AG04449 (cell line): ENCODE data around the gene TAS1R1.

Experiments used
- CTCF ChIA-PET: fragments of 350-600 bp; formaldehyde crosslinking; extraction: SDS; loops from one replicate; lab custom pipeline; 2021; ENCODE audit warnings: antibody characterized with exemption; lab: Yijun Ruan, JAX
- POLR2A ChIA-PET: fragments of 400-600, 350-600 bp; formaldehyde crosslinking; extraction: SDS; loops from one replicate; lab custom pipeline; 2020; ENCODE audit warnings: antibody characterized with exemption, inconsistent platforms; lab: Yijun Ruan, JAX
- DNase-seq: peaks from one replicate; pipeline ENCODE4 v3.0.0-alpha.2; 2010; ENCODE audit warnings: low read depth, low spot score
- H3K4me3 ChIP-seq: 2 replicates; pipeline ENCODE4 v1.5.1; 2011; ENCODE audit warnings: low read depth, mild to moderate bottlenecking, control low read depth, low read length
- TF ChIP-seq, protein P1 (sequence below): IDR thresholded peaks from one replicate; pipeline ENCODE4 v1.5.1; 2011; ENCODE audit warnings: mild to moderate bottlenecking, moderate library complexity, low read length, control low read depth, inconsistent platforms; ENCODE audit not compliant: insufficient read depth; ENCODE audit errors: missing control alignments

The TAS1R1 gene

DNA sequence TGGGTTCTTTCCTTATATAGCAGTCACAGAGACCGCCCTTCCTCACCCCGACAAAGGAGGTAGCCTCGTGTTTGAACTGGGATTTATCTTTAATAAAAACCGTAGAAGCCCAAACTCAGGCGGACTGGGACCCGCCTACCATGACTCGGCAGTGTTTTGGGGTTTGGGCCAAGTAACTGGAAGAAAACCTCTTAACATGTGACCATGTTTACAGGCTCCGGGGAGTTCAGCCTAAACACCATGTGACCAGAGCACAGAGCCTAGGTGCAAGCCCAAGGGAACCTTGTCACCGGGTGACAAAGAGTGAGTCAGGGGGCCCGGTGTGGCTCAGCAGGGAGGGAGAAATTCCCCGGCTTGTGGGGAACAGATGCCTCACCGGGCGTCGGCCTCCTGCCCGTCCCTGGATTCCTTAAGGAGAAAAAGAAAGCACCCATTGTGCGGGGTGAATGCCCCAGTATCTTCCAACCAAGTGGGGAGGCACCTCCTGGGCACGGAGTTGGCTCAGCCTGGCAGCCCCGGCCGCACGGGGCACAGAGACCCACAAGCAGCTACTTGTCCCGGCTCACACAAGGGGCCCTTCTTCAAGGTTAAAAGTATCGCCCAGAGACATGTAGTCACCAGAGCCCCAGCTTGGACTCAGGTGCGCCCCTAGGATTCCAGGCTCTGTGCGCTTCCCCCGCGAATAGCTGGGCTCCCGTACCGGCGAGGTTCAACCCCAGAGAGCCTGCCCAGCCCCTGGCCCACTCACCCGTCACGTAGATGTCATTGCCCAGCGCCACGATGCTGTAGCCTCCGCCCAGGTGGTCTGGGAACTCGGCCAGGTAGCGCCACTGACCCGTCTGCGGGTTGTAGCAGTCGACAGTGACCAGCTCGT is 46.2 kb downstream of the TAS1R1 start:
- CTCF ChIA-PET = interaction anchor here (0.7 to 3.5 kb wide), 11 partner anchors 9 to 115 kb away, joined by 3 to 12 read pairs (median 3); partner anchors contain the start of genes NOL9, PLEKHG5 and TAS1R1
- H3K4me3 ChIP-seq = peak overlapping the region; percentile 95
- POLR2A ChIA-PET = interaction anchor here (1.0 to 3.5 kb wide), 6 partner anchors 8 to 16 kb away, joined by 3 to 17 read pairs (median 7); partner anchors contain the start of gene PHF13
- TF ChIP-seq, protein P1, sequence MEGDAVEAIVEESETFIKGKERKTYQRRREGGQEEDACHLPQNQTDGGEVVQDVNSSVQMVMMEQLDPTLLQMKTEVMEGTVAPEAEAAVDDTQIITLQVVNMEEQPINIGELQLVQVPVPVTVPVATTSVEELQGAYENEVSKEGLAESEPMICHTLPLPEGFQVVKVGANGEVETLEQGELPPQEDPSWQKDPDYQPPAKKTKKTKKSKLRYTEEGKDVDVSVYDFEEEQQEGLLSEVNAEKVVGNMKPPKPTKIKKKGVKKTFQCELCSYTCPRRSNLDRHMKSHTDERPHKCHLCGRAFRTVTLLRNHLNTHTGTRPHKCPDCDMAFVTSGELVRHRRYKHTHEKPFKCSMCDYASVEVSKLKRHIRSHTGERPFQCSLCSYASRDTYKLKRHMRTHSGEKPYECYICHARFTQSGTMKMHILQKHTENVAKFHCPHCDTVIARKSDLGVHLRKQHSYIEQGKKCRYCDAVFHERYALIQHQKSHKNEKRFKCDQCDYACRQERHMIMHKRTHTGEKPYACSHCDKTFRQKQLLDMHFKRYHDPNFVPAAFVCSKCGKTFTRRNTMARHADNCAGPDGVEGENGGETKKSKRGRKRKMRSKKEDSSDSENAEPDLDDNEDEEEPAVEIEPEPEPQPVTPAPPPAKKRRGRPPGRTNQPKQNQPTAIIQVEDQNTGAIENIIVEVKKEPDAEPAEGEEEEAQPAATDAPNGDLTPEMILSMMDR = no peak
- DNase-seq = peak; percentile 58

DNA sequence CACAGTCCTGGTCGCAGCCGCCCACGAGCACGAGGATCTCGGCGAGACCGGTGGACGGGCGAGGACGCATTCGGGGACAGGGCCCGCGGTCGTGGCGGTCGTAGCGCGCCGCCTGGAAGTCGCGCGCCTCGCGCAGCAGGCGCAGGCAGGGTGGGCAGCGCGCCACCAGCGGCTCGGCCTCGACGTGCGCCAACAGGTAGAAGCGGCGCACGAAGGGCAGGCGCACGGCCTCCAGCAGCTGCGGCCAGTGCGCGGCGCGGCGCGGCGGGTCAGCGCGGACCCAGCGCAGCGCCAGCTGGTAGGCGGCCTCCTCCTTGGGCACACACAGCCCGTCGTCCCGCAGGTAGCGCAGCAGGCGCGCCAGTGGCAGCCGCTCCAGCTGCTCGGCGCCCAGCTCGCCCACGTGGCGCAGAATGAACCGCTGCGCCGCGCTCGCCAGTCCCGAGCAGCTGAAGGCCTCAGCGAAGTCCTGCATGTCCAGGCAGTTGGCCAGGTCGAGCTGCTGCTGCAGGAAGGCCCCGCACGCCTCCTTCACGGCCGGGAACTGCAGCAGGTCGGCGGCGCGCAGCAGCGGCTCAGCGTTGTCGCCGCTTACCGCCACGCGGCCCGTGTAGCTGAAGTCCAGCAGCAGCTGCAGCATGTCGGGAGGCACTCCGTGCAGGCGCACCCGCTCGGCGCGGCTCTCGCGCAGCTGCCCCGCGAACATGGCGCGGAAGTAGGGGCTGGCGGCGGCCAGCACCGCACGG is 47.0 kb downstream of the TAS1R1 start:
- TF ChIP-seq, protein P1 = no peak
- CTCF ChIA-PET = interaction anchor here (0.7 to 1.7 kb wide), 5 partner anchors 10 to 116 kb away, joined by 3 to 8 read pairs (median 3); partner anchors contain the start of genes NOL9 and TAS1R1
- POLR2A ChIA-PET = interaction anchor here (0.7 to 3.5 kb wide), 8 partner anchors 9 to 83 kb away, joined by 3 to 17 read pairs (median 6); partner anchors contain the start of genes PHF13, TAS1R1 and ZBTB48
- no peak for DNase-seq
- H3K4me3 ChIP-seq = peak overlapping the region; percentile 95

DNA sequence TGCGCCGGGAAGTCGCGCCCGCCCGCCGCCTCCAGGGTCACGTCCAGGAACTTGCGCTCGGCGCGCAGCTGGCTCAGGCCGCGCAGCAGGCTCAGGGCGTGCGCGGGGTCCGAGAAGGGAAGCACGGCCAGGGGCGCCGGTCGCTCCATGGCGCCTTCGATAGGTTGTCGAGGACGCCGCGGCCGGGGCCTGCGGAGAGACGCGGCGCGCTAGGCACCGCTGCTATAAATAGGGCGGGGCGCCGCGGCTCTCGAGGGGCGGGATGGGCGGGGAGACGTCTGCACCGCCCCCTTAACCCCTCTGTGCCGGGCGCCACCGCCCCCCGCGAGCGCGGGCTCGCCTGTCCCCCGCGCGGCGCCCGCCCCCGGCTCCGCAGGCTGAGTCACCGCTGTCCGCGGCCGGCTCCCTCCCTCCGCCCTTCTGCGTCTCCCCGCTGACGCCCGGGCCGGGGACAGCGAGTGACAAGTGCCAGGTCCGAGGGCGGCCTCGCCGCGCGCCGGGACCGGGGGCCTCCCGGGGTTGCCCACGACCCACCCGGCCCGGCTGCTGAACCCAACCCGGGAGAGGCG is 47.6 kb downstream of the TAS1R1 start, which contains the start of gene KLHL21:
TSS of gene KLHL21 (minus strand) at position 201 of the 569 bp plus-strand sequence. CDS start at position 149, 52 bp downstream.
- peak within 1 kb of the TSS; percentile 95 for H3K4me3 ChIP-seq
- TF ChIP-seq, protein P1 = no peak
- CTCF ChIA-PET = interaction anchor here (0.6 to 1.7 kb wide), 5 partner anchors 9 to 116 kb away, joined by 3 to 8 read pairs (median 3); partner anchors contain the start of genes NOL9 and TAS1R1
- DNase-seq = no peak
- POLR2A ChIA-PET = interaction anchor here (0.7 to 3.5 kb wide), 9 partner anchors 10 to 99 kb away, joined by 3 to 17 read pairs (median 6); partner anchors contain the start of genes DNAJC11, PHF13, TAS1R1 and ZBTB48

DNA sequence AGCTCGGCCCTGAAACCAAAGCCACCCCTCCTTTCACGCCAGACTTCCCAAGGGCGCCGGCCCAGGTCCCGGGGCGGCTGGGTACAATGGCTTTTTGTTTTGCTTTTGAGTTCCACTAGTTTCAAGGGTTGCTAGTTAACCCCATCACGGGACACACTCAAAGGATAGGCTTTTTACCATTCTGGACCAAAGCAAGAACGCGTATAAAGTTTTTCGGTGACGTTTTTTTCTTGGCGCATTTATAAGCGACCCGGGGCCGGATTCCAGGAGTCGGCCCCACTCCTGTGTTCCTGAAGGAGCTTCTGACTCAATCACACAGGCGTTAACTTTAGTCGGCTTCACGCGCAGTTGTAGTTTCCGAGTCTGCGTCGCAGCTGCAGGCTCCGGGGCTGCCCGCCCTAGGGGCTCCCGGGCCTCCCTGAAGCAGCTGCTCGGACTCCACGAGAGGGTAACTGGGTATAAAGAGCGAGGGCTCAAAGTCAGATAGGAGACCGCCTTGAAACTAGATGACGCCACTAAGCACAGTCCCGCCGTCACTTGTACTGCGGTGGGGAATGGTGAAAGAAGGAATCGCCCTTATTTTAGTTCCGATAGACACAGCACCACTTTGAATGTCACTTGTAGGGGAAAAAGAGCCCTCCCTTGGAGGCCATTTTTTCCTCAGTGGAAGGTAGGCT is 48.3 kb downstream of the TAS1R1 start:
- ChIA-PET POLR2A (interaction anchor here (0.9 to 3.5 kb wide), 7 partner anchors 9 to 98 kb away, joined by 3 to 17 read pairs (median 6); partner anchors contain the start of genes DNAJC11 and ZBTB48), CTCF (interaction anchor here (0.6 to 2.2 kb wide), 7 partner anchors 9 to 117 kb away, joined by 3 to 15 read pairs (median 4); partner anchors contain the start of genes NOL9 and TAS1R1)
- H3K4me3 ChIP-seq = peak overlapping the region; percentile 95
- TF ChIP-seq, protein P1 = no peak
- no peak for DNase-seq

DNA sequence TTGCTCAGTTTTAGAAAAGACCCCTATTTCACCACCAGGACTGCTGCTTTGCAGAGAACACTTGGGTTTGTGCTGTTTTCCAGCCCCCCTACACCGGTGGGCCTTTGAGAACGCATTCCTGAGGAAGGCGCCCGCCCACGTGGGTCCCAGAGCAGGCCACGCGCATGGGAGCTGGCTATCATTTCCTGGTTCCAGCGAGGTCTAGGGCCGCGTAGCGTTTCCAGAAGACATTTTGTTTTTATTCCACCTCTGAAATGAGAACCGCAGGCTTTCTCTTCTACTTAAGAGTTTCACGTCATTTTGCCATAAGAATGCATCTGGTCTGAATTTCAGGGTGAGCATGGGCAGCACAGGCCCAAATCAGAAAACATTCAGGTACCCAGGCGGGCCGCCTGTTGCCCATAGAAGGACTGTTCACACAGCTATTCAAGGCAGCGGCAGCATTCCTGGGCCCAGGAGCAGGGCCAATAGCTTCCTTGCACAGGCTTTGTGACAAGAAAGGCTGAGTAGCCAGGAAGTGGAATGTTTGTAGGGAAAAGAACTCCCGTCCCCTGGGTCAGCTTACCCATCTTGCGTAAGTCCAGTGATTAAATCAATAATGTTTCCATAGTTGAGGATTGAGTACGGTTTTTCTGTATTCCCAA is 48.9 kb downstream of the TAS1R1 start:
- CTCF ChIA-PET = interaction anchor here (0.8 to 2.2 kb wide), 7 partner anchors 8 to 118 kb away, joined by 3 to 15 read pairs (median 4); partner anchors contain the start of genes NOL9 and TAS1R1
- POLR2A ChIA-PET = interaction anchor here (0.7 to 3.5 kb wide), 6 partner anchors 10 to 98 kb away, joined by 3 to 17 read pairs (median 3); partner anchors contain the start of genes DNAJC11, PHF13 and ZBTB48
- H3K4me3 ChIP-seq = peak overlapping the region; percentile 95
- TF ChIP-seq, protein P1 = no peak
- peak; percentile 84 for DNase-seq
